Dermis microvascular lymphatic vessel endothelial cell (primary cell): Measurements from ENCODE around the gene CREBL2. TPM values are rescaled to one million over a fixed set of nuclear protein-coding genes. Genes with fewer than 3 reads are reported as not detected.
A peak's percentile ranks its signal among the peaks of the same experiment; 100 is the strongest.
"Not testable (repeated sequence)": the region's sequence is repeated elsewhere in the genome, so short reads cannot be mapped to it uniquely, and the experiment has no call there.

Experiments
- DNase-seq, 2 donors: peaks; one replicate each; pipeline versions ENCODE4 v3.0.0 to v3.0.0-alpha.2; 2010; ENCODE audit warnings: low read depth in 2 of 2
- total RNA-seq: library from RNA; depleted of rRNA; stranded (reverse); fragments of >200 nt; gene quantifications from 2 replicates; pipeline ENCODE4 v1.2.1, GENCODE V29; 2014

The CREBL2 gene
- total RNA-seq, 1 donor from 2014 or later: 31.5 TPM

GRCh38 chr12:12596598-12596997 lies 15.1 kb upstream of the CREBL2 start:
- DNase-seq: not testable (repeated sequence)

- no peak for DNase-seq
These were observed 12.8 kb upstream of the CREBL2 start for GRCh38 chr12:12598864-12599263.

- DNase-seq: peak; percentile 13 to 38
These were observed 11.7 kb upstream of the CREBL2 start for GRCh38 chr12:12599750-12600643.

GRCh38 chr12:12600659-12601058 lies 11.0 kb upstream of the CREBL2 start:
- no peak for DNase-seq

DNA sequence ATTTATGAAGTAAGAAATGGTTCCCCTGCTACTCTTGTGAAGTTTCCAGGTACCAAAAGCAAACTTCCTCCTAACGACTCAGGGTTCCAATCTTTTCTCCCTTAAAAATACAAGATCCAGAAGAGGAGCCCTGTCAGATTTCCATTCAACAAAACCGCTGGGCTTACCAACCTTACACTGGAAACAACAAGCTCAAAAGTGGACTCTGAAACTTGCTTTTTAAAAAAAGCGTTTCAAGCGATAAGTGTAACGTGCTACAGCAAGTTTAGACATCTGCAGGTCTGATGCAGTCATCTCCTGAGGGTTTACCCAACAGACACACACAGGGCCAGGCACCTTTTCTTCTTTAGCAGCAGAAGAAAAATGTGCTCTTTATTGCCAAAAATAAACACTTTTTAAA lies 6.9 kb upstream of the CREBL2 start:
- no peak for DNase-seq

GRCh38 chr12:12606781-12607589 lies 4.7 kb upstream of the CREBL2 start:
- DNase-seq: no peak

- peak in 1 of 2 donors; percentile 5 for DNase-seq
These were observed 3.1 kb upstream of the CREBL2 start for GRCh38 chr12:12608557-12608957.

GRCh38 chr12:12609692-12610091 lies 2.0 kb upstream of the CREBL2 start:
- DNase-seq: no peak

- no peak for DNase-seq
These were observed 965 bp upstream of the CREBL2 start for GRCh38 chr12:12610711-12611110.

GRCh38 chr12:12612358-12612757 lies 682 bp downstream of the CREBL2 start:
- peak; percentile 49 to 73 for DNase-seq

GRCh38 chr12:12613344-12613743 lies 1.7 kb downstream of the CREBL2 start:
- DNase-seq: peak in 1 of 2 donors; percentile 8

DNA sequence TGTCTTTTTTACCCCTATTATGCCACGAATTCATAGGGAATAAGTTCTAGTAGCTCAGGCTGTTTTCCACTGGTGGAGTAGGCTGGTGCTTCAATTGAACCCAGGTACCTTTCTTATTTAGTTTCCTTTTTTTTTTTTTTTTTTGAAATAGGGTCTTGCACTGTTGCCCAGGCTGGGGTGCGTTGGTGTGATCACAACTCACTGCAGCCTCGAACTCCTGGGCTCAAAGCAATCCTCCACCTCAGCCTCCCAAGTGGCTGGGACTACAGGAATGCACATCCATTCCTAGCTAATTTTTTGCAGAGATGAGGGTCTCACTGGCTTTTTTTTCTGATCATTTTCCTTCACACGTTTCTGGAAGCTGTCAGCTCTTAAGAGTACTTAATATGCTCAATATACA lies 2.7 kb downstream of the CREBL2 start:
- no peak for DNase-seq

DNA sequence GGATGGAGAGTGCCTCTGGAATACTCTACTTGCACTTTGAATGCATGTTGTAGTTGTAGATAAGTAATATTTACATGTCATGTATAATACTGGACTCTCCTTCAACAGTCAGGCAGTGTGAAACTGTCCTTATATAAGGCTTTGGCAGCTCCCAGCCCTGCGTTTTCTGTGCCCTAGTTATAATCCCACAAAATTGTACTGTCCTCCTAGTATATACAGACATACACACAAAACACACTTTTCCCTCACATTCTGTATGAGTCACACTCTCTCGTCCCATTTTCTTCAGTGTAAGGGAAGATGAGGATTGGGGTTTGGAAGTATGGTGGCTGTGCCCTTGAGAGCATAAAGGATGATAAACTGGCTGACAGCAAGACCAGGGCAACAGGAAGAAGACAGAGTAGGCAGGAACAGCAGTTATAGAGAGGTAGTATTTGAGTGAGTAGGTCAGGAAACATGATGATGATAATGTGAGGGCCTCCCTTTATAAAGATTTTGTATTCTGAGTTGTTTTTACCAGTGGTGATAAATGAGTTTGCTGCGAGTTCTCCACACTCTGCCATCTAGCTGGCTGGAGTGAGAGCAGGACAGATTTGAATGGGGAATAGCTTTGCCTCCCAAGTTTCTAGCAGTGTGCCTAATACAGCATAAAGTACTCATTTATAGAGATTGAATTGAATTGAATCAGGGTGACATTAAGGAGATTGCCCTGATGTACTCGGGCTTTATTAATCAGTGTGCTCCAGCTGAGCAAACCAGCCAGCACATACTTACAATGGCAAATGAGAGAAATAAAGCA lies 5.0 kb downstream of the CREBL2 start:
- DNase-seq: no peak

DNA sequence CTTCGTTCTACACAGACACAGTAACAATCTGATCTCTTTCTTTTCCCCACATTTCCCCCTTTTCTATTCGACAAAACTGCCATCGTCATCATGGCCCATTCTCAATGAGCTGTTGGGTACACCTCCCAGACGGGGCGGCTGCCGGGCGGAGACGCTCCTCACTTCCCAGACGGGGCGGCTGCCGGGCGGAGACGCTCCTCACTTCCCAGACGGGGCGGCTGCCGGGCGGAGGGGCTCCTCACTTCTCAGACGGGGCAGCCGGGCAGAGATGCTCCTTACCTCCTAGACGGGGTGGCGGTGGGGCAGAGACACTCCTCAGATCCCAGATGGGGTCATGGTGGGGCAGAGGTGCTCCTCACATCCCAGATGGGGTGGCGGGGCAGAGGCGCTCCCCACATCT lies 6.4 kb downstream of the CREBL2 start:
- not testable (repeated sequence) for DNase-seq

DNA sequence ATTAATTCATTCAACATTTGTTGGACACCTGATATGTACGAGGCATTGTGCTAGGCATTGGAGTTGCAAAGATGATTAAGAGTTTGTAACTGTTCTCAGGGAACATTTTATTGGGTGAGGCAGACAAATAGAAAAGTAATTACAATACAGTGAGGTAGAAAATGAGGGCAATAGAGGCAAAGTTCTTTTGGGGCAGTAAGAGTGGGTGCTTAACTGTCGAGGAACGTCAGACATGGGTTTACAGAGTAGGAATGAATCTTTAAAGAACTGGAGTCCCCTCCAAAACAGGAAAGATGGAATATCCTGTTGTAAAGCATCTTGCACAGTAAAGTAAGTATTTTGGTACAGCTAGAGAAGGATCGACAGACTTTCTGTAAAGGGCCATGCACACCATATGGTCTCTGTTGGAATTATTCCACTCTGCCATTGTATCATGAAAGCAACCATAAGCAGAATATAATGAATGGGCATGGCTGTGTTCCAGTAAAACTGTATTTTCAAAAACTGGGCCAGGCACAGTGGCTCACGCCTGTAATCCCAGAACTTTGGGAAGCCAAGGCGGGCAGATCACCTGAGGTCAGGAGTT lies 9.1 kb downstream of the CREBL2 start:
- no peak for DNase-seq

- DNase-seq: no peak
These were observed 10.7 kb downstream of the CREBL2 start for GRCh38 chr12:12622418-12622817.

DNA sequence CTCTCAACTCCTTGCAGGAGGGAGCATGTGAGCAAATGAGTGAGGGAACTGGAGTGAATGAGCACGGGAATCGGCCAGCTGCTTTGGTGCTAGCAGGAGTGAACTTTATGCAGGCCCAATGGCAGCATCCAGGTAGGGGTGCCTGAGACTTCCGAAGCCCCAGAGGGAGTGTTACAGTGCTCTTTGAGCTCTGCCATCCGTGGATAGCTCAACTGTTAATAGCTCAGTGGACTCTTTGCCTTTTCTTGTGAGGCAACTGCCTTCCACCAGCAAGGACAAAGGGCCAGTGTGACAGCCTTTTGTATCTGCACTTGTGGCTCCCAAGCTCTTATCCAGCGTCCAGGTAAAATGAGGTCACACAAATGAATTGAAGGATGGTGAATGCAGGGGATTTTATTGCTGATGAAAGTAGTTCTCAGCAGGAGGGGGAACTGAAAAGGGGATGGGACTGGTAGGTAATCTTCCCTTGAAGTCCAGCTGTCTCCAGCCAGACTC lies 12.9 kb downstream of the CREBL2 start:
- no peak for DNase-seq

DNA sequence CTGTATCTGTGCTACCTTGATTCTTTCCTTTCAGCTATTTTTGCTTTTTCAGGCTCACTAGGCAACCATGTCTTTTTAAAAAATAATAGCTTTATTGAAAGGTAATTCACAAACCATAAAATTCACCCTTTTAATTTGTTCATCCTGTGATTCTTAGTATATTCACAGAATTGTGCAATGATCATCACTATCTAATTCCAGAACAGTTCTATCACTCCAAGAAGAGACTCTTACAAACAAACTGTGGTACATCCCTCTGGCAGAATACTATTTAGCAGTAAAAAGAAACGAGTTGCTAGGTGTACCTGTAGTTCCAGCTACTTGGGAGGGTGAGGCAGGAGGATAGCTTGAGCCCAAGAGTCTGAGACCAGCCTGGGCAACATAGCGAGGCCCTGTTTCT lies 14.8 kb downstream of the CREBL2 start:
- DNase-seq: no peak

- DNase-seq: no peak
These were observed 15.7 kb downstream of the CREBL2 start for GRCh38 chr12:12627308-12627827.

DNA sequence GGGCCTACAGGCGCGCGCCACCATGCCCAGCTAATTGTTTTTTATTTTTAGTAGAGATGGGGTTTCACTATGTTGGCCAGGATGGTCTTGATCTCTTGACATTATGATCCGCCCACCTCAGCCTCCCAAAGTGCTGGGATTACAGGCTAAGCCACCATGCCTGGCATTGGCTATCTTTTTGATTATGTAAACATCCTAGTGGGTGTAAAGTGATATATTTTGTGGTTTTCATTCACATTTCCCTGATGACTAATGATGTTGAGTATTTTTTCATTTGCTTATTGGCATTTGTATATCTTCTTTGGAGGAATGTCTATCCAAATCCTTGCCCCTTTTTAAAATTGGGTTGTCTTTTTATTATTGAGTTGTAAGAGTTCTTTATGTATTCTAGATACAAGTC lies 16.3 kb downstream of the CREBL2 start:
- DNase-seq: no peak

DNA sequence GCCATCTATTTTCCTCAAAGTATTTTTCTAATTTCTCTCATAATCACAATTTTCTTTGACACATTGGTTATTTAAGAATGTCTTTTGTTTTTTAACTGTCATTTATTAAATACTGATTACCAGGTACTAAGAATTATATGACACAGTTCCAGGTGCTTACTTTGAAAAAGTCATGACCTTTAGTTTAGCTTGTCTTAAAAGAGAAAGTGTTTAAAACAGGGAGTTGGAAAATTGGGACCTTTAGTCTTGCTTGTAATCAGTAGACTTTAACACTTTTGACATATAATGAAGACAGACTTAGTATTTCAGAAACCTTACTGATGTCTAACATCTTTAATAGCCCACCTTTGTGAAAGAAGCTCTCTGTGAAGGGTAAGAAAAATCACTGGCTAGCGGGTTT lies 19.2 kb downstream of the CREBL2 start:
- no peak for DNase-seq
